Endothelial cell of umbilical vein (primary cell): ENCODE results near the gene KRTAP5-2. TPM values are rescaled to one million over a fixed set of nuclear protein-coding genes. Genes with fewer than 3 reads are reported as not detected.

Experiments
- BruUV-seq: library from RNA; stranded (reverse); fragments of 400-500 nt; replicated peaks from 2 replicates; lab custom pipeline; 2021; lab: Mats Ljungman, UMichigan
- CTCF ChIA-PET: fragments of 300-600, 350-600 bp; sonication (Branson Sonifier 250); formaldehyde crosslinking; loops from one replicate; lab custom pipeline; 2021; ENCODE audit warnings: antibody characterized with exemption, inconsistent platforms; lab: Charles Lee
- POLR2A ChIA-PET: fragments of 300-600, 350-600 bp; sonication (Branson Sonifier 250); formaldehyde crosslinking; loops from one replicate; lab custom pipeline; 2021; ENCODE audit warnings: antibody characterized with exemption, inconsistent platforms; lab: Charles Lee
- DNase-seq: peaks from one replicate; pipeline ENCODE4 v3.0.0-alpha.2; 2011; ENCODE audit warnings: low read depth, low spot score
- FAIRE-seq: peaks from 2 replicates; lab custom pipeline; 2011; peaks lifted over from hg19 to GRCh38; lab: Jason Lieb, UNC
- H2AFZ ChIP-seq: 2 replicates; pipeline ENCODE4 v1.6.0; 2012; ENCODE audit warnings: low read depth, low read length, control low read depth, inconsistent platforms
- H3K27ac ChIP-seq: 2 replicates; pipeline ENCODE4 v1.5.1; 2011; ENCODE audit warnings: low read depth, mild to moderate bottlenecking, control low read depth, low read length, moderate library complexity; ENCODE audit not compliant: insufficient read depth
- H3K27me3 ChIP-seq, 2 experiments: 2 replicates each; pipeline versions ENCODE4 v1.6.0 to v1.6.1; 2011; ENCODE audit warnings: low read length in 2 of 2, mixed read lengths in 1 of 2; ENCODE audit not compliant: control insufficient read depth in 2 of 2, insufficient read depth in 2 of 2
- H3K36me3 ChIP-seq, 2 experiments: 2 replicates in 1 of 2; 3 replicates in 1 of 2; pipeline ENCODE4 v1.5.1; 2011; ENCODE audit warnings: low read length in 2 of 2, mild to moderate bottlenecking in 1 of 2, moderate library complexity in 1 of 2; ENCODE audit not compliant: control insufficient read depth in 2 of 2, insufficient read depth in 2 of 2; ENCODE audit errors: extremely low read depth in 1 of 2
- H3K4me1 ChIP-seq: 3 replicates; pipeline ENCODE4 v1.5.1; 2011; ENCODE audit warnings: mild to moderate bottlenecking, low read length; ENCODE audit not compliant: control insufficient read depth, insufficient read depth; ENCODE audit errors: extremely low read depth
- H3K4me2 ChIP-seq: 2 replicates; pipeline ENCODE4 v1.6.1; 2011; ENCODE audit warnings: low read length, control low read depth, mixed read lengths; ENCODE audit not compliant: insufficient read depth
- H3K4me3 ChIP-seq, 3 experiments: fragments of 200-600 bp in 1 of 3; sonication (generic), shearing (Covaris generic) in 1 of 3; replicated peaks in 1 of 3; 2 replicates each; pipeline ENCODE4 v1.5.1; 2011 to 2016; ENCODE audit warnings: control low read depth in 3 of 3, low read length in 3 of 3, mild to moderate bottlenecking in 2 of 3, inconsistent platforms in 1 of 3, low read depth in 1 of 3, moderate library complexity in 1 of 3; ENCODE audit not compliant: insufficient read depth in 1 of 3
- H3K79me2 ChIP-seq: 2 replicates; pipeline ENCODE4 v1.6.0; 2012; ENCODE audit warnings: low read length, inconsistent platforms; ENCODE audit not compliant: control insufficient read depth, insufficient read depth
- H3K9ac ChIP-seq: replicated peaks from 2 replicates; pipeline ENCODE3; 2011; ENCODE audit warnings: low read length, control low read depth; ENCODE audit not compliant: insufficient read depth; ENCODE audit errors: extremely low read depth
- H3K9me1 ChIP-seq: replicated peaks from 3 replicates; pipeline ENCODE4 v1.6.0; 2011; ENCODE audit warnings: mild to moderate bottlenecking, low read length; ENCODE audit not compliant: control insufficient read depth, insufficient read depth; ENCODE audit errors: extremely low read depth
- H3K9me3 ChIP-seq: replicated peaks from 2 replicates; pipeline ENCODE4 v1.5.1; 2012; ENCODE audit warnings: low read length, inconsistent platforms; ENCODE audit not compliant: control insufficient read depth, insufficient read depth
- H4K20me1 ChIP-seq: replicated peaks from 2 replicates; pipeline ENCODE3; 2011; ENCODE audit warnings: mild to moderate bottlenecking, low read length; ENCODE audit not compliant: control insufficient read depth, insufficient read depth; ENCODE audit errors: extremely low read depth
- EZH2 ChIP-seq: IDR thresholded peaks from 2 replicates; pipeline ENCODE4 v1.6.1; 2012; ENCODE audit warnings: borderline replicate concordance, low read depth, mild to moderate bottlenecking, moderate library complexity, low read length, inconsistent platforms; ENCODE audit not compliant: severe bottlenecking
- FOS ChIP-seq: IDR thresholded peaks from 2 replicates; pipeline ENCODE4 v1.6.1; 2011; ENCODE audit warnings: mild to moderate bottlenecking, low read length, moderate library complexity, borderline replicate concordance; ENCODE audit not compliant: insufficient read depth
- GATA2 ChIP-seq: IDR thresholded peaks from 2 replicates; pipeline ENCODE4 v1.7.0; 2011; ENCODE audit warnings: low read depth, mild to moderate bottlenecking, moderate library complexity, mixed read lengths, low read length; ENCODE audit not compliant: insufficient read length, insufficient read depth
- JUN ChIP-seq: IDR thresholded peaks from 2 replicates; pipeline ENCODE4 v1.6.1; 2011; ENCODE audit warnings: borderline replicate concordance, low read depth; ENCODE audit not compliant: insufficient read length, insufficient read depth
- MAX ChIP-seq: IDR thresholded peaks from 2 replicates; pipeline ENCODE4 v1.6.1; 2011; ENCODE audit not compliant: insufficient read depth, insufficient read length
- MYC ChIP-seq: IDR thresholded peaks from one replicate; pipeline ENCODE4 v1.6.1; 2011; ENCODE audit warnings: mild to moderate bottlenecking, low read depth, low read length
- POLR2A ChIP-seq: IDR thresholded peaks from 2 replicates; pipeline ENCODE4 v1.6.1; 2012; ENCODE audit warnings: low read depth, mild to moderate bottlenecking, control low read depth, low read length
- dilution Hi-C: fragments of 300-500 bp; cut with MboI; formaldehyde crosslinking; loops from one replicate; pipeline ENCODE4 v1.15.0; 2019; ENCODE audit warnings: low sequenced_read_pairs; ENCODE audit not compliant: extremely low pct_ligation_motif_present
- intact Hi-C: fragments of 100-400 bp; cut with micrococcal nuclease; formaldehyde crosslinking; loops from one replicate; pipeline ENCODE4 v1.10.0; 2022
- polyA plus RNA-seq, 4 experiments: library from polyadenylated mRNA; depleted of rRNA in 3 of 4; stranded (reverse) in 3 of 4; unstranded in 1 of 4; fragments of >200 nt; gene quantifications; 2 replicates each; pipeline versions ENCODE4 v1.2.1 to v1.2.3, GENCODE V29; 2011 to 2012; ENCODE audit warnings: missing spikeins in 1 of 4
- total RNA-seq: library from RNA; stranded (reverse); gene quantifications from 2 replicates; pipeline ENCODE4 v1.2.3, GENCODE V29; 2021

The KRTAP5-2 gene
- total and polyA plus RNA-seq, 2 donors (not counting 3 experiments of a cell fraction or from before 2014, with no cell fraction given): not detected

DNA sequence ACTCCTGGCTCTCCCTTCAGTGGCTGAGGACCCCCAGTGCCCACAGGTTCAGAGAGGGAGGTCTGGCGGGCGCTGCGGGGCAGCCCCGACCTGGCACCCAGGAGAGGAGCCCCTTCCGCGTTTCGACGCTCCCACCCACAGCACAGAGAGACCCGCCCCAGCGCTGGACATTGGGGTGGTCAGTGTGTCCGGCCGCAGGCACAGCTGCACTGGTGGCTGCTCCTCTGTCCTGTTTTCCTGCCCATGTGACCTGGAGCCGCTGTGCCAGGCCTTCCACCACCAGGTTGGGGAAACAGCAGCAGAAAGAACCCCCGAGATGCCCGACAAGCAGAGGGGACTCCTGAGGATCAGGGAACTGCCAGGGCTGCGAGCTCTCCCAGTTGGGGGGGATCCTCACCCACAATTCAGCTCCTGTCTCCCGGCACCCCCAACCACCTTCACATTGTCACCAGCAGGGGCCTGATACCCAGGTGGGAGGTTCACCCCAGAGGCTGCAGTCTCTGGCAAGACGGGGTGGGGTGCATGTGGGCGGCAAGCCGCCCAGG is 45.1 kb upstream of the KRTAP5-2 start:
- Histone ChIP-seq H3K9ac (no peak overlapping the region), H3K4me2 (no peak overlapping the region), H2AFZ (no peak overlapping the region), H3K79me2 (no peaks in the 10 kb centered on the region), H3K9me3 (no peaks in the 10 kb centered on the region), H3K36me3 (no peaks in the 10 kb centered on the region), H3K9me1 (no peaks in the 10 kb centered on the region), H3K27ac (no peak overlapping the region), H3K27me3 (no peaks in the 10 kb centered on the region), H3K4me3 (no peak overlapping the region), H3K4me1 (peaks cover 11% of the 10 kb centered on the region), H4K20me1 (no peaks in the 10 kb centered on the region)
- ChIA-PET POLR2A (no interaction called here), CTCF (interaction anchor here (0.7 to 2.0 kb wide), 3 partner anchors 9 to 508 kb away, joined by 3 to 15 read pairs (median 4); no protein-coding TSS in a partner anchor)
- intact Hi-C loops (no loop called here), dilution Hi-C loops (no loop called here)
- DNase-seq (no peak), FAIRE-seq (no peak)
- no TSS peak for BruUV-seq
- no peak for TF ChIP-seq MAX
- TF ChIP-seq EZH2: no peak
- TF ChIP-seq FOS: no peak
- no peak for TF ChIP-seq MYC
- no peak for TF ChIP-seq POLR2A
- TF ChIP-seq GATA2: no peak
- TF ChIP-seq JUN: no peak
